Activated CD4-positive, alpha-beta T cell treated with anti-CD3 and anti-CD28 coated beads, Interleukin-2, amount 50 U/mL, for 16 hours (primary cell): ENCODE results near the gene TMC5.
"Not testable (repeated sequence)": the region's sequence is repeated elsewhere in the genome, so short reads cannot be mapped to it uniquely, and the experiment has no call there.

Experiments used
- DNase-seq: peaks from one replicate; pipeline ENCODE4 v3.0.0-alpha.2; 2020

TMC5 gene

GRCh38 chr16:19400711-19401110 lies 17.0 kb upstream of the TMC5 start:
- DNase-seq, result no peak

- DNase-seq, result no peak
These were observed 10.7 kb upstream of the TMC5 start for GRCh38 chr16:19406891-19407491.

GRCh38 chr16:19410435-19411171 lies 7.1 kb upstream of the TMC5 start:
- peak; percentile 12 for DNase-seq

- no peak for DNase-seq
These were observed 6.4 kb upstream of the TMC5 start for GRCh38 chr16:19411298-19411697.

GRCh38 chr16:19412055-19412454 lies 5.6 kb upstream of the TMC5 start:
- DNase-seq, result not testable (repeated sequence)

- DNase-seq, result no peak
These were observed 2.2 kb upstream of the TMC5 start for GRCh38 chr16:19415461-19415860.

GRCh38 chr16:19415918-19416317 lies 1.8 kb upstream of the TMC5 start:
- DNase-seq, result no peak

- DNase-seq, result no peak
These were observed 517 bp downstream of the TMC5 start for GRCh38 chr16:19418200-19418599.

GRCh38 chr16:19419698-19420075 lies 2.0 kb downstream of the TMC5 start:
- no peak for DNase-seq

- no peak for DNase-seq
These were observed 6.8 kb downstream of the TMC5 start for GRCh38 chr16:19424478-19424877.

GRCh38 chr16:19430345-19430744 lies 12.7 kb downstream of the TMC5 start:
- DNase-seq, result no peak

- no peak for DNase-seq
These were observed 14.1 kb downstream of the TMC5 start for GRCh38 chr16:19431636-19432340.

GRCh38 chr16:19432429-19432828 lies 14.7 kb downstream of the TMC5 start:
- DNase-seq, result no peak

- DNase-seq, result no peak
These were observed 16.9 kb downstream of the TMC5 start for GRCh38 chr16:19434584-19434983.

- peak; percentile 8 for DNase-seq
These were observed 18.9 kb downstream of the TMC5 start for GRCh38 chr16:19436540-19436939.

- peak; percentile 1 for DNase-seq
These were observed 19.6 kb downstream of the TMC5 start for GRCh38 chr16:19437280-19437679.

GRCh38 chr16:19438739-19439138 lies 21.1 kb downstream of the TMC5 start:
- DNase-seq, result no peak

- no peak for DNase-seq
These were observed 21.8 kb downstream of the TMC5 start for GRCh38 chr16:19439483-19439882.

- DNase-seq, result no peak
These were observed 26.0 kb downstream of the TMC5 start for GRCh38 chr16:19443659-19444058.

- no peak for DNase-seq
These were observed 28.7 kb downstream of the TMC5 start for GRCh38 chr16:19446300-19446846.

- DNase-seq, result no peak
These were observed 29.2 kb downstream of the TMC5 start for GRCh38 chr16:19446886-19447285.

GRCh38 chr16:19450186-19450585 lies 32.5 kb downstream of the TMC5 start:
- no peak for DNase-seq

GRCh38 chr16:19458722-19459379 lies 41.2 kb downstream of the TMC5 start:
- no peak for DNase-seq
